KMS-11 (cell line): Measurements from ENCODE around the gene FBXW8.

Source experiments
- H2AFZ ChIP-seq: fragments of 200-600 bp; sonication (generic); 2 replicates; pipeline ENCODE4 v1.6.1; 2016; ENCODE audit warnings: antibody characterized with exemption, mixed run types, low read depth
- H3K27ac ChIP-seq: fragments of 200-600 bp; sonication (generic); 2 replicates; pipeline ENCODE4 v1.6.1; 2016; ENCODE audit warnings: mild to moderate bottlenecking, mixed run types
- H3K27me3 ChIP-seq: fragments of 200-600 bp; sonication (generic); 2 replicates; pipeline ENCODE4 v1.6.1; 2017; ENCODE audit warnings: mild to moderate bottlenecking, low read depth, mixed run types, moderate library complexity; ENCODE audit not compliant: insufficient read depth
- H3K36me3 ChIP-seq: fragments of 200-600 bp; sonication (generic); 2 replicates; pipeline ENCODE4 v1.6.1; 2017; ENCODE audit warnings: mild to moderate bottlenecking, mixed run types; ENCODE audit not compliant: insufficient read depth
- H3K4me1 ChIP-seq: fragments of 200-600 bp; sonication (generic); 2 replicates; pipeline ENCODE4 v1.6.1; 2016; ENCODE audit warnings: mild to moderate bottlenecking, low read depth, mixed run types; ENCODE audit not compliant: poor library complexity, severe bottlenecking
- H3K4me2 ChIP-seq: fragments of 200-600 bp; sonication (generic); 2 replicates; pipeline ENCODE4 v1.7.0; 2016; ENCODE audit warnings: mild to moderate bottlenecking, mixed run types
- H3K4me3 ChIP-seq: fragments of 200-600 bp; sonication (generic); IDR thresholded peaks from 2 replicates; pipeline ENCODE4 v1.6.1; 2017; ENCODE audit warnings: low read depth, low read length, mixed read lengths; ENCODE audit not compliant: insufficient read depth
- H3K79me2 ChIP-seq: fragments of 200-600 bp; sonication (generic); 2 replicates; pipeline ENCODE4 v1.6.1; 2016; ENCODE audit warnings: low read depth, mixed run types; ENCODE audit not compliant: insufficient read depth
- H3K9ac ChIP-seq: fragments of 200-600 bp; sonication (generic); 2 replicates; pipeline ENCODE4 v1.6.1; 2016; ENCODE audit warnings: mild to moderate bottlenecking, mixed run types
- H4K20me1 ChIP-seq: fragments of 200-600 bp; sonication (generic); 2 replicates; pipeline ENCODE4 v1.6.1; 2016; ENCODE audit warnings: mild to moderate bottlenecking, mixed run types; ENCODE audit not compliant: insufficient read depth
- CTCF ChIP-seq: fragments of 200-600 bp; sonication (generic); conservative IDR thresholded peaks from 2 replicates; pipeline ENCODE4 v1.6.1; 2017; ENCODE audit warnings: low read depth, mild to moderate bottlenecking, antibody characterized with exemption, low read length, moderate library complexity, mixed read lengths

FBXW8 gene

GRCh38 chr12:116876151-116876869 is 34.4 kb upstream of the FBXW8 start:
- H3K4me3 ChIP-seq, result no peak overlapping the region
- no peaks in the 10 kb centered on the region for H4K20me1 ChIP-seq
- H2AFZ ChIP-seq, result no peak overlapping the region
- H3K79me2 ChIP-seq, result no peaks in the 10 kb centered on the region
- TF ChIP-seq CTCF, result no peak
- H3K4me2 ChIP-seq, result no peak overlapping the region
- H3K4me1 ChIP-seq, result peaks cover 7% of the 10 kb centered on the region
- H3K27me3 ChIP-seq, result peaks cover 15% of the 10 kb centered on the region
- H3K9ac ChIP-seq, result no peak overlapping the region
- H3K36me3 ChIP-seq, result no peaks in the 10 kb centered on the region
- no peak overlapping the region for H3K27ac ChIP-seq

- Histone ChIP-seq H3K79me2 (no peaks in the 10 kb centered on the region), H3K36me3 (no peaks in the 10 kb centered on the region), H3K4me2 (peak overlapping the region; percentile 85), H2AFZ (no peak overlapping the region), H3K4me1 (peaks cover 7% of the 10 kb centered on the region), H3K27ac (no peak overlapping the region), H3K27me3 (peaks cover 15% of the 10 kb centered on the region), H3K9ac (no peak overlapping the region), H4K20me1 (no peaks in the 10 kb centered on the region), H3K4me3 (no peak overlapping the region)
- TF ChIP-seq CTCF, result no peak
These were observed 31.9 kb upstream of the FBXW8 start for GRCh38 chr12:116878567-116879508.

GRCh38 chr12:116879509-116880212 is 31.1 kb upstream of the FBXW8 start:
- Histone ChIP-seq H2AFZ (peak overlapping the region; percentile 61; the same call in 1 of the 2 replicates), H3K27me3 (peaks cover 15% of the 10 kb centered on the region)

More at GRCh38 chr12:116879509-116880212, 31.1 kb upstream of the FBXW8 start:
- Histone ChIP-seq H3K4me2 (peak overlapping the region; percentile 85), H3K79me2 (no peaks in the 10 kb centered on the region), H3K4me3 (no peak overlapping the region), H3K27ac (no peak overlapping the region), H3K36me3 (no peaks in the 10 kb centered on the region), H4K20me1 (no peaks in the 10 kb centered on the region), H3K4me1 (peaks cover 7% of the 10 kb centered on the region), H3K9ac (no peak overlapping the region)
- no peak for TF ChIP-seq CTCF
